Measurements from ENCODE around the gene CIB2.

The CIB2 gene

DNA sequence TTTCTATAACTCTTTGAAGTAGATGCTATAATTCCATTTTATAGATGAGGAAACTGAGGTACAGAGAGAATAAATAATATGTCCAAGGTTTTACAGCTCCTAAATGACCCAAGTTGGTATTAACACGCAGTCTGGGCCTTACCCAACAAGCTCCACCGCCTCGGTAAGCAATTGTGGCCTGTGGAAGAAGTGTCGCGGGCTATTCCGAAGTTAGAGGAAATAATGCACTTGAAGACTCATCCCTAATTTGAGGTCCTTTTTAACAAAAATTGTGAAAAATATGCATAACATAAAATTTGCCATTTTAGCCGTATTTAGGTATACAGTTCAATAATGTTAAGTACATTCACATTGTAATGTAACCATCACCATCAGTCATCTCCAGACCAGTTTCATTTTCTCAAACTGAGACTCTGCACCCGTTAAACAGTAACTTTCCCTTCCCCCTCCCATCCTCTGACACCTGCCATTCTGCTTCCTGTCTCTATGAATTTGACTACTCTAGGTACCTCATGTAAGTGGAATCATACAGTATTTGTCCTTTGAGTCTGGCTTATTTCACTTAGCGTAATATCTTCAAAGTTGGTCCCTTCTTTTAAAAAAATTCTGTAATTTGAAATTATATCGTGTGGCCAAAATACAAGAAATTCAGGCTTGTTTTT lies 36.1 kb upstream of the CIB2 start:
- no peaks in the 10 kb centered on the region for H3K27me3 Mint-ChIP-seq (ENCODE audit: low read depth)
- no peak overlapping the region for H3K27ac Mint-ChIP-seq
- H3K4me3 Mint-ChIP-seq = no peak overlapping the region
- no peak for TF ChIP-seq CTCF (IDR thresholded peaks at IDR 0.05; ENCODE audit: unreplicated experiment in 3 of 3)
- H3K9me3 Mint-ChIP-seq = no peaks in the 10 kb centered on the region
- no peaks in the 10 kb centered on the region for H3K4me1 Mint-ChIP-seq
- H3K36me3 Mint-ChIP-seq (ENCODE audit: low read depth) = peaks cover 69% of the 10 kb centered on the region

GRCh38 chr15:78164010-78164409 lies 32.8 kb upstream of the CIB2 start:
- H3K4me3 Mint-ChIP-seq = no peak overlapping the region
- H3K27me3 Mint-ChIP-seq (ENCODE audit: low read depth) = no peaks in the 10 kb centered on the region
- H3K4me1 Mint-ChIP-seq = no peaks in the 10 kb centered on the region
- H3K36me3 Mint-ChIP-seq (ENCODE audit: low read depth) = peaks cover 57% of the 10 kb centered on the region
- no peaks in the 10 kb centered on the region for H3K9me3 Mint-ChIP-seq
- TF ChIP-seq CTCF (IDR thresholded peaks at IDR 0.05; ENCODE audit: unreplicated experiment in 3 of 3) = no peak
- H3K27ac Mint-ChIP-seq = no peak overlapping the region

DNA sequence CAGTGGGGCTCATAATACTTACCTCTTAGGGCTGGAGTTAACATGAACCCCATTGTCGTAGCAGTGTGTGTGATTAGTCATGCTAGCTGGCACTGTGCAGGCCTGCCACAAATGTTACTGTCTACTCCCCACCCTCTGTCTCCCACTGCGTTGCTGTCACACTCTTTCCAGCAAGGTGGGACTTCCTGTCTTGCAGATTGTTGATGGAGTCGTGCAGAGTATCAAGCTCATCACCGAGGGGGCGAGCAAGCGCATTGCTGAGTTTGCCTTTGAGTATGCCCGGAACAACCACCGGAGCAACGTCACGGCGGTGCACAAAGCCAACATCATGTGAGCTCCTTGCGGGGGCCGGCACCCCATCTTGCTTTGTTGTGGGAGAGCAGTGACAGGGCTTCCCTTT lies 30.8 kb upstream of the CIB2 start:
- Mint-ChIP-seq H3K9me3 (no peaks in the 10 kb centered on the region), H3K4me3 (no peak overlapping the region), H3K27ac (no peak overlapping the region)

DNA sequence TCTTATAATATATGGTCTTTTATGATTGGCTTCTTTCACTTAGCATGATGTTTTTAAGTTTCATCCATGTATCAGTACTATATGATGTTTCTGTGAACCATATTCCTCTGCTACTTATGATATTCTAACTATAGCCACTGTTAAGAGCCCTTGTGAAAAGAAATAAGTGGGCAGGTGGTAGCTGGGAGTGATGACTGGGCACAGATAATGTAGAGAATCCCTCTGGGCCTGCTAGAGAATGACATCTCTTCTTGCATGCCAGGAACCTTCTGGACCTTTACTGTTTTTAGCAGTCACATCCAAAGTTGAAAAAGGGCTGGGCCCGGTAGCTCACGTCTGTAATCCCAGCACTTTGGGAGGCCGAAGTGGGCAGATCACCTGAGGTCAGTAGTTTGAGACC lies 28.1 kb upstream of the CIB2 start:
- no peaks in the 10 kb centered on the region for H3K9me3 Mint-ChIP-seq
- H3K4me3 Mint-ChIP-seq = no peak overlapping the region
- peaks cover 40% of the 10 kb centered on the region for H3K36me3 Mint-ChIP-seq (ENCODE audit: low read depth)
- TF ChIP-seq CTCF (IDR thresholded peaks at IDR 0.05; ENCODE audit: unreplicated experiment in 3 of 3) = no peak
- H3K4me1 Mint-ChIP-seq = no peaks in the 10 kb centered on the region
- no peak overlapping the region for H3K27ac Mint-ChIP-seq
- no peaks in the 10 kb centered on the region for H3K27me3 Mint-ChIP-seq (ENCODE audit: low read depth)

More for the DNA sequence above, 30.8 kb upstream of the CIB2 start:
- Mint-ChIP-seq H3K4me1 (no peaks in the 10 kb centered on the region), H3K27me3 (ENCODE audit: low read depth) (no peaks in the 10 kb centered on the region), H3K36me3 (ENCODE audit: low read depth) (peaks cover 48% of the 10 kb centered on the region)
- no peak for TF ChIP-seq CTCF (IDR thresholded peaks at IDR 0.05; ENCODE audit: unreplicated experiment in 3 of 3)

GRCh38 chr15:78157203-78157602 lies 26.0 kb upstream of the CIB2 start:
- Mint-ChIP-seq H3K27ac (no peak overlapping the region), H3K9me3 (no peaks in the 10 kb centered on the region), H3K27me3 (ENCODE audit: low read depth) (no peaks in the 10 kb centered on the region), H3K36me3 (ENCODE audit: low read depth) (peaks cover 25% of the 10 kb centered on the region), H3K4me1 (no peaks in the 10 kb centered on the region), H3K4me3 (no peak overlapping the region)
- TF ChIP-seq CTCF (IDR thresholded peaks at IDR 0.05; ENCODE audit: unreplicated experiment in 3 of 3) = no peak

GRCh38 chr15:78156653-78157052 lies 25.4 kb upstream of the CIB2 start:
- no peak overlapping the region for H3K4me3 Mint-ChIP-seq
- no peak for TF ChIP-seq CTCF (IDR thresholded peaks at IDR 0.05; ENCODE audit: unreplicated experiment in 3 of 3)
- no peaks in the 10 kb centered on the region for H3K27me3 Mint-ChIP-seq (ENCODE audit: low read depth)

More at GRCh38 chr15:78156653-78157052, 25.4 kb upstream of the CIB2 start:
- H3K4me1 Mint-ChIP-seq = no peaks in the 10 kb centered on the region
- no peaks in the 10 kb centered on the region for H3K9me3 Mint-ChIP-seq
- H3K27ac Mint-ChIP-seq = no peak overlapping the region
- H3K36me3 Mint-ChIP-seq (ENCODE audit: low read depth) = peaks cover 19% of the 10 kb centered on the region

All from nephron (organoid).